ENCODE measurements around the gene CHN2.
"Not testable (repeated sequence)": the region's sequence is repeated elsewhere in the genome, so short reads cannot be mapped to it uniquely, and the experiment has no call there.

The CHN2 gene

GRCh38 chr7:29262191-29262917 is 67.8 kb downstream of the CHN2 start:
- no peak for DNase-seq

DNA sequence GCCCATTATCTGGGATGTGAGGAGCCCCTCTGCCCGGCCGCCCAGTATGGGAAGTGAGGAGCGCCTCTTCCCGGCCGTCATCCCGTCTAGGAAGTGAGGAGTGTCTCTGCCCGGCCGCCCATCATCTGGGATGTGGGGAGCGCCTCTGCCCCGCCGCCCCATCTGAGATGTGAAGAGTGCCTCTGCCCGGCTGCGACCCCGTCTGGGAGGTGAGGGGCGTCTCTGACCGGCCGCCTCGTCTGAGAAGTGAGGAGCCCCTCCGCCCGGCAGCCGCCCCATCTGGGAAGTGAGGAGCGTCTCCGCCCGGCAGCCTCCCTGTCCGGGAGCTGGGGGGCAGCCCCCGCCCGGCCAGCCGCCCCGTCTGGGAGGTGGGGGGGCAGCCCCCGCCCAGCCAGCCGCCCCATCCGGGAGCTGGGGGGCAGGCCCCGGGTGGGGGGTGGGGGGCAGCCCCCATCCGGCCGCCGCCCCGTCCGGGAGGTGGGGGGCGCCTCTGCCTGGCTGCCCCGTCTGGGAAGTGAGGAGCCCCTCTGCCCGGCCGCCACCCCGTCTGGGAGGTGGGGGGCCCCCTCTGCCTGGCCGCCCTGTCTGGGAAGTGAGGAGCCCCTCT is 69.1 kb downstream of the CHN2 start:
- not testable (repeated sequence) for DNase-seq

- DNase-seq: no peak
These were observed 70.8 kb downstream of the CHN2 start for GRCh38 chr7:29265208-29265923.

- no peak for DNase-seq
These were observed 75.4 kb downstream of the CHN2 start for GRCh38 chr7:29269935-29270334.

DNA sequence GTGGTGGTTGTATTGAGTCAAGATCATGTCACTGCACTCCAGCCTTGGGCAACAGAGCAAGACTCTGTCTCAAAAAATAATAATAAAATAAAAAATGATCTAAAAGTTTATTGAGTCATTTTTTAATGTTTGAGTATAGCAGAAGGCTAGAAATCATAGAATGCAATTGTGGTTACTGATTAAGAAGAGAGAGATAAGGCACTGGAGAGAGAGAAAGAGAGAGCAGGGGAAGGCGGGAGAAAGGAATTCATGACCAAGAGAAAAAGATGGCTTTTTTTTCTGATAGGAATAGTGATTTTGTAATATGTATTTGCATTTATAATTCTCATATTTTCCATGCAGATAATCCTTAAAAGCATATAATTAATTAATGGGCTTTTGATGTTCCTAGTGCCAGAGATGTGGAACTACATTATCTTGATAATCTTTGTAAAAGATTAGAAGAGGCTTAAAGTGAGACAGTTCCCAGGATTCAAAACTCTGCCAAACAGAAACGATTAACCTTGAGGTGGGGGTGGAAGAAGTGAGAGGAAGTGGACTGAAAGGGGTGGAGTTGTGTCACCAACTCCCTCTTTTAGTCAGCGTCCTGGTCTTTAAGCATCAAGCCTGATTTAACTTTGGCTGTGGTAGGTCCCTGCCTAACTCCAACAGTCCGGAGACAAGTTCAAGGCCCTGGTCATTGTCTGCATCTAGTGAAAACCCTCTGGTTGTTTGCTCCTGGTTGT is 76.2 kb downstream of the CHN2 start:
- DNase-seq: no peak

DNA sequence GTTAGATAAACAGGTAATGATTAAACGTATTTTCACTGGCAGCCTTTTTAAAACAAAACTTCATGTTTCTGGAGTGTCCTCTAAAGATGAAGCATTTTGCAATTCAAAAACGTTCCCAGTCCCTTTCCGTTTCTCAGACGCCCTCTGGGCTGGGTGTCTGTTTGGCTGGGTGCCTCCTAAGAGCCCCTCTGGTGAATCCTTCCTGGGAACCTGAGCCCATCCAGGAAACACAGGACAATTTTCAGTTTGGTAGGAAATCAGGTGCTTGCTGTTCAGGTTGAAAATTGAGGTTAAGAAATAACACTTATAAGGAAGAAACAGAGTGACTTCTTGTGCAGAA is 76.7 kb downstream of the CHN2 start:
- no peak for DNase-seq

DNA sequence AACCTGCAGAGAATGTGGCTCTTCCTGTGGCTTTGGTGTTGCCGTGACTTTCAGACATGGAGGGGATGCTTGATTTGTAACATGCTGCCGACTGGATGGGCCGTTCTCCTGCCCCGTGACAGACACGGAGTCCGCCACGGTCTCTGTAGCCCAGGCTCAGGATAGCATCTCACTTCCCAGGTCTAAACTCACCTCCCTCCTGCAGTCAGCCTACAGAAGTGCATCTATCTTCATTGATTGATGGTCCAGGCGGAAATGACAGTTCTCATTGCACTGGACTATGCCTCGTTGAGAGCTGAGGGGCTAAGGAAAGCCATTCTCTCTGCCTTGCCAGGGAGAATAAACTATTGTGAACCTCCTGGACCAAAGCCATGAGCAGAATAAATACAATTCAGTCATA is 77.5 kb downstream of the CHN2 start:
- no peak for DNase-seq

DNA sequence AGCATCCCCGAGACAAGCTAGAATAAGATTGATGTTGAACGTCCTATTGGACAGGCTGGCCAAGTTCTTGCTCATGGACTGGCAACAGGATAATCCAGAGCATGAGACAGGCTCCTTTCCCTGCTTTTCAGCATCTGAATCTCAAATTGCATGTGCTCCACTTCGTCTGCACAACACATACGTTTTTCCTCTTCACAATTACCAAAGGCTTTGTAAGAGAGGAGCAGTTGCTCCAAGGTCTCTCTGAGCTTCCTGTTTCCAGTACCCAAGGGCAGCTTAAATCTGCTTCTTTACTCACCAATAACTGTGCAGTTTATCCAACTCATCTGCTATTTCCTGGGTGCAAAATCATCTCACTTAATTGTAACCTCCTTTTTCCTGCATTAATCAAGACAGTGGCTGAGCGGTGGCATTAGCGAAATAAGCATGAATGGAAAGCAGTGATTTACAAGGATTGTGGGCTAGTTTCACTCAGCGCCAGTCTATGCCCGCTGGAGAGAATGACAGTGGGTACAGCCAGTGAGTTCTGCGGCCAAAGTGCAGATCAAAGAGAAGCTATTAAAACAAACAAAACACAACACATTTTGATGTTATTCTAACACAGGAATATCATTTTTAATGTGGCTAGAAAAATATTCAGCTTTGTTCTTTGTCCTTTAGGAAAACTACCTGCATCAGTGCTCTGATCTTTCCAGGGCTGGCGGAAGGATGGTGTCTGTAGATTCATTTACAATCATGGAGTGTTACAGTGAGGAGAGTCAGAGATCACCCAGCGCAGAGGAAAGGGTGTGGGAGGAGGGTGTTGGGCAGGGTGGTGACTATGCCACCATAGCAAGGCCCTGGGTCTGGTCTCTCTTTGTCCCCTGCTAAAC is 79.8 kb downstream of the CHN2 start:
- no peak for DNase-seq

DNA sequence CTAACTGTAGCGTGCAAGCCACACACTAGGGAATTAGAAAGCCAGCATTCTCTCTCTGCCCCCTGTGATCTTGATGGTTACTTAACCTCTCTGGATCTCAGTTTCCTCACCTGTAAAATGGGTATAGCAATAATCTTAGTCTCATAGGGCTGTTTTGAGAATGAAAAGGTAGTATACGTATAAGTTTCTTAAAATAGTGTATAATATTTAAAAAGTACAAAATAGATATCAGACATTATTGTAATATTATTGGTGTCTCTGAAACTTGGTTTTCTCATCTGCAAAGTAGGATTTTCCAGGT is 80.4 kb downstream of the CHN2 start:
- DNase-seq: no peak

DNA sequence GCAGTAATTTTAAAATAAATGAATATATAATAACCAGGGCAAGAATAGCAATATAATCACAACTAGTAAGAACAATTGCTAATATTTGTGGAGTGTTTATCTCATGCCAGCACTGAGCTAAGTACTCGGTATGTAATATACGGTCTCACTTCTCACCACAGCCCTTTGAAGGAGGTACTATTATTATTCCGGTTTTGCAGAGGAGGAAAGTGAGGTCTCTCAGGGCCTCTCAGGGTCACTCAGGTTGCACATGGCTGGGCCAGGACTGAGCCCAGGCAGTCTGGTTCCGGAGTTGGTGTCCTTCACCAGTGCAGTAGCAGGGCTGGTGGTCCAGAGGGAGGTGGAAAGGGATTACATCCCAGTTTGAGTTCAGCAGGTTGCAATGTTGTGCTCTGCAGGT is 80.9 kb downstream of the CHN2 start:
- no peak for DNase-seq

- no peak for DNase-seq
These were observed 81.6 kb downstream of the CHN2 start for GRCh38 chr7:29276199-29276598.

- no peak for DNase-seq
These were observed 82.2 kb downstream of the CHN2 start for GRCh38 chr7:29276806-29277205.

DNA sequence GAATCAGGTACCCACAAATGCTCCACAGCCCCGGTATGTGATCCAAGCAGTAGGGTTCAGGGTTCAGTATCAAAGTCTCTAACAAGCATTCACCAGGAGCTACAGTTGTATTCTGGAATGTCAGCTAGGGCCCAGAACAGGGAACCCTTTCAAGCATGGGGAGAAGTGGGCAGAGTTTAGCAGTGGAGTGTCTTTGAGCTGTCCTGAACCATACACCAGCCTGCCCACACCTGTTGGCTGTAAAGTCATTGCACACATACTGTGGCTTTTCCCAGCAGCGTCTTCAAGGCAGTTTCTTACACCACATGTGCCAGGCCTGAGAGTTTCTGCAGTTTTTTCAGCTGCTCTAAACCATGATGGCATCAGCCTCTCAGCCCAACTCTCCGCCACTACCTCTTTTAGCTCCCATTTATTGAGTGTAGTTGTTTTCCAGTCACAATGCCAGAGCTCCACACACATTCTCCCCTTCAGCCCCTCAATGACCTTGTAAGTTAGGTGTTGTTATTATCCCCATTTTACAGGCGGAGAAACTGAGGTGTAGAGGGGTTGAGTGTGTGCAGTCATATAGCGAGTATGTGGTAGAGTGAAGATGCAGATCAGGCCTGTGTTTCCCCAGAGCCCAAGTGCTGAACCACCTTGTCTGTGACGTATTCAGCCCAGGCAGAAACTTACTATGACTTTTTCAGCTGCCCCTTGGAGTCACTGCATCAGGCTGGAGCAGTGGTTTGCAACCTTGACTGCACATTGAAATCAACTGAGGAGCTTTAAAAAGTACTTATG is 83.1 kb downstream of the CHN2 start:
- no peak for DNase-seq

DNA sequence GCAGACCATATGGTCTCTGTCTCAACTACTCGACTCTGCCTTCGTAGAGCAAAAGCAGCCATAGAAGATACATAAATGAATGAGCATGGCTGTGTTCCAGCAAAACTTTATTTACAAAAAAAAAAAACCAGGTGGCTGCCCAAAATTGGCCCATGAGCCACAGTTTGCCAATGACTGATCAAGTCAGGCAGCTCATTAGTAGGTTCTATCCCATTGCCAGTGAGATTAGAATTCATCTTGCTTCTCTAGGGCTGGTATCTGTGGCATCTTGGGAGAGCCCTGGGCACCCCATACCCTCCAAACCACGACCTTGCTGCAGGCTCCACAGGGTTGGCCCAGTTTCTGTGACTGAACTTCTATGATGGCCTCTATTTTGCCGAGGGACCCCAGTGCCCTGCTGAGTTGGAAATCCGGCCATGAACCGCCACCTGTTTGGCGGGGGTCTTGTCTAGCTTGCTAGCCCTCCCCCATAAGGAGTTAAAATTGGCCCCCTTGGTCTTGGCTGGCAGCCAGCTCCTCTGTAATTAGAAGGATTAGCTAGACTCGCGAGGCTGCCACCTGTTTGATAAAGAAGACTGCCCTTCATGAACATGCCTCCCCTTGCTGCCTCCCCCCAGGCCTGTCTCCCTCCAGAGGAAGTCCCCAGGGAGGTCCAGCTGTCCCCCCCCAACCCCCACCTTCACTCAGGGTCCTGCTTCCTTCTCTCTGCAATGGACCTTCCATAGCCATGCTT is 83.9 kb downstream of the CHN2 start:
- DNase-seq: no peak

GRCh38 chr7:29281782-29282541 is 87.4 kb downstream of the CHN2 start:
- peak; percentile 18 for DNase-seq

DNA sequence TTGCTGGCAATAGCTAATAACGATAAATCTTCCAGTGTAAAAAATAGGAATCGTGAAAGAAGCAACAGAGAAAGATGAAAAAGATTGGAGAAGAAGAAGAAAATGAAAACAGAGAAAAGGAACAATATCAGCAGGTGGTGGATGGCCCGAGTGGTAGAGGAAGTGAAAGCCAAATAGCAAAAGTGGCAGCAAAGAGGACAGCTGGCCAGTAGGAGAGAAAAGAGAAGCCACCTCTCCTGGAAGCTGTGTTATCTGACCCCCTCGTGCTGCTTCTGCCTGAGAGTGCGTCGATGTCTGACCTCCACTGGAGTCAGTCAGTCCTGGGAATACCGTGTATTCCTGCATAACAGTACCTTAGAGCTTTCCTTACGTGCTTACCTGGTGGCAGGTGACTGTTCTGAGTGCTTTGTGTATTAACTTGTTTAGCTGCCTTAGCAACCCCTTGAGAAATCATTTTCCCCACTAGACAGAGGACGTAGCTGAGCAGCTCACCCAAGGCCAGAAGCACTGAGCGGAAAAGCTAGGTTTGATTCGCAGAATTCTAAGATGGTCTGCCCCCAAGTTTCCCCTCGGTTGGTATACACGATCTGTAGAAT is 88.3 kb downstream of the CHN2 start:
- no peak for DNase-seq

- DNase-seq: no peak
These were observed 90.3 kb downstream of the CHN2 start for GRCh38 chr7:29284696-29285443.

DNA sequence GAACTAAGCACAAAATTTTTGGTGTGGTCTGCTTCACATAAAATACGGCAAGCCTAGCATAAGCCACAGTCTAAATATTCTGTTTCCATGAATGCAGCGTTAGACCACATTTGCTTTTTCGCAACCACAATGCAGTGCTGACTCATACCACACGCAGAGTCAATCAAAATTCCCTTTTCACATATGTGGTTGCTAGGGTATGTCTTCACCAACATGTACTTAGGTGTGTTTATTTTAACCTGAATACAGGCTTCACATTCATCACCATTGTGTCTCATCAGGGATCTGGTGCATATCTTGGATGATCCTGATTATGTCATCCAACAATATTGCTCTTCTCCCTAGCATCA is 90.8 kb downstream of the CHN2 start:
- DNase-seq: no peak

DNA sequence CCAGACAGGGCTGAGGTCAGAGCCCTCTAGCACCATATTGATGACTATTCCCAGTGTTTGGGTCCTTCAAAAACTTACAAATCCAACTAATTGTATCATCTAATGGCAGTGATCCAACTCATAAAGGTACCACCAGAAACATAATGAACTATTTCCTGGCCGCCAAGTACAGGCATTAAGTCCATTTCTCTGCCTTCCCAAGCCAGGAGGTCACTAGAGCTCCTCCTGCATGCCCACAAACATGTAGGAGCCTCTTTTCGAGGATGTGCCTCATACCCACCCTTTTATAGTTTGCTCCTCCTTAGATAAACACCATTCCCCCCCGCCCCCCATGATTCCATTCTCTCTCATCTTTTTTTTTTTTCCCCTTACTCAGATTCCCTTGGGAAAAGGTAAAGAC is 91.3 kb downstream of the CHN2 start:
- DNase-seq: no peak

GRCh38 chr7:29287366-29287765 is 92.8 kb downstream of the CHN2 start:
- DNase-seq: no peak
